OCI-LY1 (cell line): ENCODE data around the gene SIRT4.

Source experiments
- H2AFZ ChIP-seq: fragments of 200-600 bp; sonication (generic), shearing (Covaris generic); 2 replicates; pipeline ENCODE4 v1.6.0; 2014; ENCODE audit warnings: antibody characterized with exemption, mild to moderate bottlenecking, low read length
- H3F3A ChIP-seq: fragments of 200-600 bp; sonication (generic), shearing (Covaris generic); 2 replicates; pipeline ENCODE4 v1.6.0; 2014; ENCODE audit warnings: mild to moderate bottlenecking, antibody characterized with exemption, low read length, moderate library complexity; ENCODE audit not compliant: insufficient read depth
- H3K27ac ChIP-seq: fragments of 200-600 bp; sonication (generic); 2 replicates; pipeline ENCODE4 v1.5.1; 2014; ENCODE audit warnings: low read length, mixed run types, mild to moderate bottlenecking, low read depth; ENCODE audit not compliant: poor library complexity, severe bottlenecking
- H3K27me3 ChIP-seq: fragments of 200-600 bp; sonication (generic); 2 replicates; pipeline ENCODE4 v1.6.0; 2014; ENCODE audit warnings: antibody characterized with exemption, mild to moderate bottlenecking, low read length, moderate library complexity; ENCODE audit not compliant: insufficient read depth
- H3K36me3 ChIP-seq: fragments of 200-600 bp; sonication (generic); 2 replicates; pipeline ENCODE4 v1.6.1; 2014; ENCODE audit warnings: mild to moderate bottlenecking, antibody characterized with exemption, low read length, moderate library complexity, mixed read lengths; ENCODE audit not compliant: insufficient read depth
- H3K4me1 ChIP-seq: fragments of 200-600 bp; sonication (generic); 2 replicates; pipeline ENCODE4 v1.5.1; 2014; ENCODE audit warnings: mild to moderate bottlenecking, low read length, moderate library complexity; ENCODE audit not compliant: insufficient read depth, severe bottlenecking
- H3K4me2 ChIP-seq: fragments of 200-600 bp; sonication (generic), shearing (Covaris generic); 2 replicates; pipeline ENCODE4 v1.6.1; 2014; ENCODE audit warnings: low read length
- H3K4me3 ChIP-seq: fragments of 200-600 bp; sonication (generic); 2 replicates; pipeline ENCODE4 v1.5.1; 2014; ENCODE audit warnings: low read length, low read depth, mild to moderate bottlenecking, mixed read lengths; ENCODE audit not compliant: poor library complexity, severe bottlenecking
- H3K79me2 ChIP-seq: fragments of 200-600 bp; shearing (Covaris generic); 2 replicates; pipeline ENCODE4 v1.6.1; 2016; ENCODE audit warnings: mixed run types, low read length, mixed read lengths; ENCODE audit not compliant: insufficient read depth
- H3K9ac ChIP-seq: fragments of 200-600 bp; sonication (generic), shearing (Covaris generic); 2 replicates; pipeline ENCODE4 v1.6.1; 2014; ENCODE audit warnings: mild to moderate bottlenecking, low read length, mixed read lengths
- H3K9me2 ChIP-seq: fragments of 200-600 bp; sonication (generic), shearing (Covaris generic); 2 replicates; pipeline ENCODE4 v1.6.1; 2014; ENCODE audit warnings: low read depth, mild to moderate bottlenecking, low read length, mixed read lengths
- H3K9me3 ChIP-seq: fragments of 200-600 bp; shearing (Covaris generic); 2 replicates; pipeline ENCODE4 v1.6.1; 2014; ENCODE audit warnings: low read length, mixed read lengths
- H4K20me1 ChIP-seq: fragments of 200-600 bp; sonication (generic), shearing (Covaris generic); 2 replicates; pipeline ENCODE4 v1.6.0; 2016; ENCODE audit warnings: mild to moderate bottlenecking, low read length; ENCODE audit not compliant: insufficient read depth
- CTCF ChIP-seq: fragments of 200-600 bp; sonication (generic), shearing (Covaris generic); IDR thresholded peaks from 2 replicates; pipeline ENCODE4 v1.5.1; 2017; ENCODE audit warnings: mild to moderate bottlenecking, antibody characterized with exemption, low read length, moderate library complexity, mixed read lengths
- EZH2 ChIP-seq: fragments of 200-600 bp; sonication (generic), shearing (Covaris generic); IDR thresholded peaks from 2 replicates; pipeline ENCODE4 v1.8.0; 2017; ENCODE audit warnings: borderline replicate concordance, mixed run types, mild to moderate bottlenecking, antibody characterized with exemption, low read length, moderate library complexity, mixed read lengths

The SIRT4 gene

GRCh38 chr12:120356567-120357030, 54.5 kb downstream of the SIRT4 start:
- H3K9me3 ChIP-seq: no peaks in the 10 kb centered on the region
- H3K9me2 ChIP-seq: no peaks in the 10 kb centered on the region
- H3F3A ChIP-seq: no peaks in the 10 kb centered on the region
- no peak overlapping the region for H3K27ac ChIP-seq
- no peak overlapping the region for H3K4me3 ChIP-seq
- H3K4me1 ChIP-seq: no peaks in the 10 kb centered on the region
- TF ChIP-seq EZH2: no peak
- TF ChIP-seq CTCF: peak; percentile 86
- no peaks in the 10 kb centered on the region for H4K20me1 ChIP-seq
- H2AFZ ChIP-seq: no peak overlapping the region
- peaks cover 7% of the 10 kb centered on the region; the same call in 1 of the 2 replicates for H3K27me3 ChIP-seq
- no peak overlapping the region for H3K4me2 ChIP-seq
- H3K36me3 ChIP-seq: no peaks in the 10 kb centered on the region
- no peaks in the 10 kb centered on the region for H3K79me2 ChIP-seq
- no peak overlapping the region for H3K9ac ChIP-seq

GRCh38 chr12:120357104-120357503, 55.0 kb downstream of the SIRT4 start:
- no peak overlapping the region for H2AFZ ChIP-seq
- H3K79me2 ChIP-seq: no peaks in the 10 kb centered on the region
- no peaks in the 10 kb centered on the region for H3K4me1 ChIP-seq
- TF ChIP-seq EZH2: no peak
- no peak for TF ChIP-seq CTCF
- no peaks in the 10 kb centered on the region for H3K36me3 ChIP-seq
- H3K4me3 ChIP-seq: no peak overlapping the region
- H3K4me2 ChIP-seq: no peak overlapping the region
- H3F3A ChIP-seq: no peaks in the 10 kb centered on the region
- H3K27me3 ChIP-seq: peaks cover 7% of the 10 kb centered on the region; the same call in 1 of the 2 replicates
- no peaks in the 10 kb centered on the region for H4K20me1 ChIP-seq
- H3K9me2 ChIP-seq: no peaks in the 10 kb centered on the region
- no peaks in the 10 kb centered on the region for H3K9me3 ChIP-seq
- no peak overlapping the region for H3K27ac ChIP-seq
- no peak overlapping the region for H3K9ac ChIP-seq

GRCh38 chr12:120358412-120359100, 56.4 kb downstream of the SIRT4 start:
- Histone ChIP-seq H3K27me3 (peaks cover 7% of the 10 kb centered on the region; the same call in 1 of the 2 replicates), H2AFZ (no peak overlapping the region), H3K79me2 (no peaks in the 10 kb centered on the region), H3K9me2 (no peaks in the 10 kb centered on the region), H3F3A (no peaks in the 10 kb centered on the region), H3K4me1 (no peaks in the 10 kb centered on the region), H4K20me1 (no peaks in the 10 kb centered on the region), H3K27ac (no peak overlapping the region), H3K4me2 (no peak overlapping the region), H3K9ac (no peak overlapping the region), H3K4me3 (no peak overlapping the region), H3K9me3 (no peaks in the 10 kb centered on the region), H3K36me3 (no peaks in the 10 kb centered on the region)
- peak; percentile 26; the same call in 1 of the 2 replicates for TF ChIP-seq CTCF
- TF ChIP-seq EZH2: no peak
